Erythroblast (primary cell): ENCODE results near the gene LGALS9C.
"Not testable (repeated sequence)": the region's sequence is repeated elsewhere in the genome, so short reads cannot be mapped to it uniquely, and the experiment has no call there.

Source experiments
- GATA1 ChIP-seq: IDR thresholded peaks from 2 replicates; pipeline ENCODE4 v1.6.1; 2011; ENCODE audit warnings: low read depth, mild to moderate bottlenecking, control low read depth, low read length, moderate library complexity
- POLR2A ChIP-seq: IDR thresholded peaks from 2 replicates; pipeline ENCODE4 v1.6.1; 2011; ENCODE audit warnings: mild to moderate bottlenecking, low read length

DNA sequence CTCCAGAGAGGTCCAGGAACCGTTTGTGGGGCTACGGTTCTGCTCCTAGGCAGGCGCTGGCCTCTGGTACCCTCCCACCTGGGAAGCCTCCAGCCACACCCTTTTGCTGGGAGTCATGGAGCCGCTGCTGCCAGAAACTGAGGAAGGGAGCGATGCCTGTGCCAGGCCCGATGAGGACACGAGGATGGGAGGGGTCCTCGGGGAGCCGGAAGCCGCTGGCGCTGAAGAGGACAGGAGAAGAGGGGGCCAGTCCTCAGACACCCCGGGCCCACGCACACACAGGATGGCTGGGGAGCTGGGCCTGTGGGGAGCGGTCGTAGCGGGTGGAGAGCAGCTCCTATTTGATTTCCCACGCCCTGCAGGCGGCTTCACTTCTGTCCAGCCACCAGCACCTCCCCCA is 24.2 kb downstream of the LGALS9C start:
- TF ChIP-seq POLR2A, GATA1: not testable (repeated sequence)
